ENCODE results near the gene MTX1. TPM values are rescaled to one million over a fixed set of nuclear protein-coding genes. Genes with fewer than 3 reads are reported as not detected.

MTX1 gene
- total and polyA plus RNA-seq, 9 of the 15 experiments (the other 6 are each of a cell fraction or from before 2014, with no cell fraction given) = 29.1 to 98.4 (median 66.9) TPM

DNA sequence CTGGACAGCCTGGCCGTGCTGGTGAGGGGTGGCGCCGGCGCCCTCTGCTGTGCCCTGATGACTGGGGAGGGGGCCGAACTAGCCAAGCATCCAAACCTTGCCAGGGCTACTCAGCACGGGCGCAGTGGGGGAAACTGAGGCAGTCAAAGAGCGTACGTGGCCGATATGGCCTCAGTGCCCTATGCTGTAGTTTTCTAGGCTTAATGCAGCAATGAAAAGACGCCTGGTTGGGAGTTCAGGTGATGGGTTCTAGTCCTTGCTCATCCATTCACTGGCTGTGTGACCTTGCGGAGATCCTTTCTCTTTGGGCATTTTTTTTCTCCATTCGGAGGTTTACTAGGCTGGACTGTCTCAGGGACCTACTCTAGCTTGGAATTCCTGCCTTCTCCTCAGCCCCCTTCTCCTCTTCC is 822 bp downstream of the MTX1 start (continued):
- TF ChIP-seq, protein P1, sequence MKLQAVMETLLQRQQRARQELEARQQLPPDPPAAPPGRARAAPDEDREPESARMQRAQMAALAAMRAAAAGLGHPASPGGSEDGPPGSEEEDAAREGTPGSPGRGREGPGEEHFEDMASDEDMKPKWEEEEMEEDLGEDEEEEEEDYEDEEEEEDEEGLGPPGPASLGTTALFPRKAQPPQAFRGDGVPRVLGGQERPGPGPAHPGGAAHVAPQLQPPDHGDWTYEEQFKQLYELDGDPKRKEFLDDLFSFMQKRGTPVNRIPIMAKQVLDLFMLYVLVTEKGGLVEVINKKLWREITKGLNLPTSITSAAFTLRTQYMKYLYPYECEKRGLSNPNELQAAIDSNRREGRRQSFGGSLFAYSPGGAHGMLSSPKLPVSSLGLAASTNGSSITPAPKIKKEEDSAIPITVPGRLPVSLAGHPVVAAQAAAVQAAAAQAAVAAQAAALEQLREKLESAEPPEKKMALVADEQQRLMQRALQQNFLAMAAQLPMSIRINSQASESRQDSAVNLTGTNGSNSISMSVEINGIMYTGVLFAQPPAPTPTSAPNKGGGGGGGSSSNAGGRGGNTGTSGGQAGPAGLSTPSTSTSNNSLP (IDR thresholded peaks at IDR 0.05; ENCODE audit: borderline replicate concordance, low read depth, low read length) = no peak
- TF ChIP-seq, protein P2, sequence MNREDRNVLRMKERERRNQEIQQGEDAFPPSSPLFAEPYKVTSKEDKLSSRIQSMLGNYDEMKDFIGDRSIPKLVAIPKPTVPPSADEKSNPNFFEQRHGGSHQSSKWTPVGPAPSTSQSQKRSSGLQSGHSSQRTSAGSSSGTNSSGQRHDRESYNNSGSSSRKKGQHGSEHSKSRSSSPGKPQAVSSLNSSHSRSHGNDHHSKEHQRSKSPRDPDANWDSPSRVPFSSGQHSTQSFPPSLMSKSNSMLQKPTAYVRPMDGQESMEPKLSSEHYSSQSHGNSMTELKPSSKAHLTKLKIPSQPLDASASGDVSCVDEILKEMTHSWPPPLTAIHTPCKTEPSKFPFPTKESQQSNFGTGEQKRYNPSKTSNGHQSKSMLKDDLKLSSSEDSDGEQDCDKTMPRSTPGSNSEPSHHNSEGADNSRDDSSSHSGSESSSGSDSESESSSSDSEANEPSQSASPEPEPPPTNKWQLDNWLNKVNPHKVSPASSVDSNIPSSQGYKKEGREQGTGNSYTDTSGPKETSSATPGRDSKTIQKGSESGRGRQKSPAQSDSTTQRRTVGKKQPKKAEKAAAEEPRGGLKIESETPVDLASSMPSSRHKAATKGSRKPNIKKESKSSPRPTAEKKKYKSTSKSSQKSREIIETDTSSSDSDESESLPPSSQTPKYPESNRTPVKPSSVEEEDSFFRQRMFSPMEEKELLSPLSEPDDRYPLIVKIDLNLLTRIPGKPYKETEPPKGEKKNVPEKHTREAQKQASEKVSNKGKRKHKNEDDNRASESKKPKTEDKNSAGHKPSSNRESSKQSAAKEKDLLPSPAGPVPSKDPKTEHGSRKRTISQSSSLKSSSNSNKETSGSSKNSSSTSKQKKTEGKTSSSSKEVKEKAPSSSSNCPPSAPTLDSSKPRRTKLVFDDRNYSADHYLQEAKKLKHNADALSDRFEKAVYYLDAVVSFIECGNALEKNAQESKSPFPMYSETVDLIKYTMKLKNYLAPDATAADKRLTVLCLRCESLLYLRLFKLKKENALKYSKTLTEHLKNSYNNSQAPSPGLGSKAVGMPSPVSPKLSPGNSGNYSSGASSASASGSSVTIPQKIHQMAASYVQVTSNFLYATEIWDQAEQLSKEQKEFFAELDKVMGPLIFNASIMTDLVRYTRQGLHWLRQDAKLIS (CRISPR knock-in tag; IDR thresholded peaks at IDR 0.05) = 0 out of 2 replicates have a peak, but pooled peaks have one; percentile 64
- TF ChIP-seq, protein P3, sequence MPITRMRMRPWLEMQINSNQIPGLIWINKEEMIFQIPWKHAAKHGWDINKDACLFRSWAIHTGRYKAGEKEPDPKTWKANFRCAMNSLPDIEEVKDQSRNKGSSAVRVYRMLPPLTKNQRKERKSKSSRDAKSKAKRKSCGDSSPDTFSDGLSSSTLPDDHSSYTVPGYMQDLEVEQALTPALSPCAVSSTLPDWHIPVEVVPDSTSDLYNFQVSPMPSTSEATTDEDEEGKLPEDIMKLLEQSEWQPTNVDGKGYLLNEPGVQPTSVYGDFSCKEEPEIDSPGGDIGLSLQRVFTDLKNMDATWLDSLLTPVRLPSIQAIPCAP (CRISPR knock-in tag; IDR thresholded peaks at IDR 0.05; ENCODE audit: borderline replicate concordance) = no peak
- no peak for TF ChIP-seq SMAD1 (IDR thresholded peaks at IDR 0.05; ENCODE audit: low read depth, low read length, partially characterized antibody)
- no peak for TF ChIP-seq ZFX (CRISPR knock-in tag; IDR thresholded peaks at IDR 0.05)
- TF ChIP-seq TGIF2 (CRISPR knock-in tag; IDR thresholded peaks at IDR 0.05) = no peak
- no peak for TF ChIP-seq GATAD2B (IDR thresholded peaks at IDR 0.05; ENCODE audit: borderline replicate concordance)
- 0 out of 2 replicates have a peak, but pooled peaks have one; percentile 57 for TF ChIP-seq KAT8 (IDR thresholded peaks at IDR 0.05; ENCODE audit: low read depth)
- TF ChIP-seq NR4A1 (CRISPR knock-in tag; IDR thresholded peaks at IDR 0.05) = no peak
- TF ChIP-seq NR4A1 (tag; IDR thresholded peaks at IDR 0.05) = no peak
- TF ChIP-seq, protein P4, sequence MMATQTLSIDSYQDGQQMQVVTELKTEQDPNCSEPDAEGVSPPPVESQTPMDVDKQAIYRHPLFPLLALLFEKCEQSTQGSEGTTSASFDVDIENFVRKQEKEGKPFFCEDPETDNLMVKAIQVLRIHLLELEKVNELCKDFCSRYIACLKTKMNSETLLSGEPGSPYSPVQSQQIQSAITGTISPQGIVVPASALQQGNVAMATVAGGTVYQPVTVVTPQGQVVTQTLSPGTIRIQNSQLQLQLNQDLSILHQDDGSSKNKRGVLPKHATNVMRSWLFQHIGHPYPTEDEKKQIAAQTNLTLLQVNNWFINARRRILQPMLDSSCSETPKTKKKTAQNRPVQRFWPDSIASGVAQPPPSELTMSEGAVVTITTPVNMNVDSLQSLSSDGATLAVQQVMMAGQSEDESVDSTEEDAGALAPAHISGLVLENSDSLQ (IDR thresholded peaks at IDR 0.05) = no peak
- no peak for TF ChIP-seq ZSCAN32 (CRISPR knock-in tag; IDR thresholded peaks at IDR 0.05)
- TF ChIP-seq, protein P5, sequence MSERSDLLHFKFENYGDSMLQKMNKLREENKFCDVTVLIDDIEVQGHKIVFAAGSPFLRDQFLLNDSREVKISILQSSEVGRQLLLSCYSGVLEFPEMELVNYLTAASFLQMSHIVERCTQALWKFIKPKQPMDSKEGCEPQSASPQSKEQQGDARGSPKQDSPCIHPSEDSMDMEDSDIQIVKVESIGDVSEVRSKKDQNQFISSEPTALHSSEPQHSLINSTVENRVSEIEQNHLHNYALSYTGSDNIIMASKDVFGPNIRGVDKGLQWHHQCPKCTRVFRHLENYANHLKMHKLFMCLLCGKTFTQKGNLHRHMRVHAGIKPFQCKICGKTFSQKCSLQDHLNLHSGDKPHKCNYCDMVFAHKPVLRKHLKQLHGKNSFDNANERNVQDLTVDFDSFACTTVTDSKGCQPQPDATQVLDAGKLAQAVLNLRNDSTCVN (CRISPR knock-in tag; IDR thresholded peaks at IDR 0.05) = no peak
- no peak for TF ChIP-seq KHSRP (IDR thresholded peaks at IDR 0.05)
- TF ChIP-seq LCOR (CRISPR knock-in tag; IDR thresholded peaks at IDR 0.05) = no peak; the same call in 1 of the 2 replicates
- no peak for TF ChIP-seq MAFG (tag; conservative IDR thresholded peaks at IDR 0.05)
- no peak for TF ChIP-seq OTX1 (CRISPR knock-in tag; IDR thresholded peaks at IDR 0.05)
- no peak for TF ChIP-seq FIP1L1 (IDR thresholded peaks at IDR 0.05; ENCODE audit: low read depth, low read length, poor library complexity, severe bottlenecking)
- TF ChIP-seq ZNF717 (CRISPR knock-in tag; IDR thresholded peaks at IDR 0.05) = no peak
- TF ChIP-seq ZEB2 (IDR thresholded peaks at IDR 0.05) = no peak
- TF ChIP-seq GTF2A2 (tag; IDR thresholded peaks at IDR 0.05) = no peak

All from K562 (cell line).